Upper lobe of left lung (tissue), 6 donors: ENCODE measurements around the gene NAPB. TPM values are rescaled to one million over a fixed set of nuclear protein-coding genes. Genes with fewer than 3 reads are reported as not detected.
"Not testable (repeated sequence)": the region's sequence is repeated elsewhere in the genome, so short reads cannot be mapped to it uniquely, and the experiment has no call there.

Source experiments
- ATAC-seq, 2 donors: fragments of 200-7000 bp; cut with Tn5 transposase; one replicate each; pipeline ENCODE4 v1.9.1; 2022; ENCODE audit warnings: mild to moderate bottlenecking in 2 of 2, moderate library complexity in 2 of 2; ENCODE audit not compliant: low FRiP score in 2 of 2
- DNase-seq, 2 donors: peaks; one replicate each; pipeline ENCODE4 v3.0.0-alpha.2; 2019 to 2020
- H3K27ac ChIP-seq, 4 donors: fragments of 200-600 bp; sonication (generic); one replicate each; pipeline ENCODE4 v1.5.1; 2016 to 2019
- H3K27me3 ChIP-seq, 4 donors: fragments of 200-600 bp; sonication (generic); one replicate each; pipeline ENCODE4 v1.5.1; 2017 to 2019
- H3K36me3 ChIP-seq, 4 donors: fragments of 200-600 bp; sonication (generic); one replicate each; pipeline ENCODE4 v1.5.1; 2016 to 2019
- H3K4me1 ChIP-seq, 4 donors: fragments of 200-600 bp; sonication (generic); one replicate each; pipeline ENCODE4 v1.5.1; 2018 to 2019
- H3K4me3 ChIP-seq, 4 donors: fragments of 200-600 bp; sonication (generic); one replicate each; pipeline ENCODE4 v1.5.1; 2017 to 2019; ENCODE audit warnings: mild to moderate bottlenecking in 2 of 4, moderate library complexity in 1 of 4
- H3K9me3 ChIP-seq, 4 donors: fragments of 200-600 bp; sonication (generic); one replicate each; pipeline ENCODE4 v1.5.1; 2018 to 2019
- EP300 ChIP-seq, 4 donors: sonication (generic); formaldehyde crosslinking; IDR thresholded peaks; one replicate each; pipeline ENCODE4 v1.5.1; 2017; ENCODE audit warnings: antibody characterized with exemption in 4 of 4, control low read depth in 2 of 4
- POLR2A ChIP-seq, 4 donors: fragments of 450-650 bp; IDR thresholded peaks; one replicate each; pipeline ENCODE4 v1.5.1; 2016 to 2017; ENCODE audit warnings: antibody characterized with exemption in 4 of 4, mild to moderate bottlenecking in 2 of 4
- POLR2AphosphoS5 ChIP-seq, 2 donors: sonication (generic); formaldehyde crosslinking; IDR thresholded peaks; one replicate each; pipeline ENCODE4 v1.5.1; 2017; ENCODE audit warnings: antibody characterized with exemption in 2 of 2
- WGBS, 2 donors: methylation state at CpG; one replicate each; pipeline ENCODE4 v1.1.5; 2017 to 2018; 5-methylcytosine and 5-hydroxymethylcytosine counted together
- total RNA-seq, 6 donors: library from RNA; depleted of rRNA in 4 of 6; stranded (reverse); fragments of >200 nt in 4 of 6; gene quantifications; one replicate each; pipeline versions ENCODE4 v1.1.0 to v1.2.1, GENCODE V29; 2016 to 2021
- TF ChIP-seq, protein P1 (sequence below), 6 experiments: fragments of 450-650 bp in 4 of 6; fragments of 200-600 bp in 2 of 6; sonication (generic) in 2 of 6; IDR thresholded peaks; one replicate each; pipeline ENCODE4 v1.5.1; 2016 to 2019; ENCODE audit warnings: antibody characterized with exemption in 6 of 6
- donor health status: DM: no; HTN: no; CAD: no; lungs with moderate emphysema.
- donor health status: DM: no; HTN: yes; CAD: no; lungs with severe emphysema.

NAPB gene
- total RNA-seq, result 10 to 100 TPM in 5 of 6 donors, 1 to 10 TPM in 1; 9.7 to 27.7 (median 11.1) TPM

DNA sequence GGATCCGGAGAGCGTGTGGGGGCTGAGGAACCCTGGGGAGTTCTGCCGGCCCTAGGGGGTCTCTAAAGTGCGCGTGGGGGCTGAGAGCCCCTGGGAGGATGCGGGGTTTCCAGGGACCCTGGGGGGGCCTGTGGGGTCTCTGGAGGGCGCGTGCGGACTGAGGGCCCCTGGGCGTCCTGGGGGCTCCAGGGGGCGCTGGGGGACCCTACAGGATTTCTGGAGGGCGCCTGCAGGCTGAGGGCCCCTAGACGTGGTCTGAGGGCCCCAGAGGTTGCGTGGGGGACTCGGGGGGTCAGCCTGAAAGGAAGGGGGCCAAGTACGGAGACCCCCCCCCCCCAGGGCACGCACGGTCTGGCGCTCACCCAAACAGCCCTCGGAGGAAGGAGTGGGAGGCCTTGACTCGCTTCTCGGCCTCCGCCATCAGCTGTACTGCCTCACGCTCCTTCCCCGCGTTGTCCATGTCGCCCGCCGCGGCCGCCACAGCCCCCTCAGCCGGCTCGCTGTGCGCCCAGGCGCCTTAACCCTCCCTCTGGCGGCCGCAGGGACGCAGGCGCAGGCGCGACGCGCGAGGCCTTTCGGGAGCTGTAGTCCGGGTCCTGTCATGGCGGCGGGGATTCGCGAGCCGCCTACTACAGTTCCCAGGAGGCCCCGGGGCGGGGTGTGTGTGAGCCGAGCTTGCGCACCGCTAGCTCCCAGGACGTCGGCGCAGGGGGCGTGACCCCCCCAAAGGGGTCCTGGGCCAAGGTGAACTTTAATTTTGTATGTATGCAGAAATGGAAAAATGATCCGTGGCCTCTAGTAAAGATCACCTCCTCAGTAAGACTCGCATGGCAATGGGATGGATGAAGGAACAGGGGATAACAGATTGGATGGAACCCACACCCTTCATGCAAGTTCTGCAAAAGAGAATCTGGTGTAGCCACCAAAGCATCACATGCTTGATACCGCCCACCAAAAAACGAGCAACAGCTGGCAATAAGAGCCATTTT, at the start of gene NAPB:
Gene NAPB, minus strand, starts transcription at position 546 of the 989 bp plus-strand sequence. Its CDS starts 86 bp downstream, at position 460.
- TF ChIP-seq POLR2AphosphoS5 (IDR thresholded peaks at IDR 0.05) (peak; percentile 92 to 97), EP300 (IDR thresholded peaks at IDR 0.05) (peak in 1 of 4 donors; percentile 33), POLR2A (IDR thresholded peaks at IDR 0.05) (peak in 3 of 4 donors; percentile 80 to 93 (median 90))
- TF ChIP-seq, protein P1, sequence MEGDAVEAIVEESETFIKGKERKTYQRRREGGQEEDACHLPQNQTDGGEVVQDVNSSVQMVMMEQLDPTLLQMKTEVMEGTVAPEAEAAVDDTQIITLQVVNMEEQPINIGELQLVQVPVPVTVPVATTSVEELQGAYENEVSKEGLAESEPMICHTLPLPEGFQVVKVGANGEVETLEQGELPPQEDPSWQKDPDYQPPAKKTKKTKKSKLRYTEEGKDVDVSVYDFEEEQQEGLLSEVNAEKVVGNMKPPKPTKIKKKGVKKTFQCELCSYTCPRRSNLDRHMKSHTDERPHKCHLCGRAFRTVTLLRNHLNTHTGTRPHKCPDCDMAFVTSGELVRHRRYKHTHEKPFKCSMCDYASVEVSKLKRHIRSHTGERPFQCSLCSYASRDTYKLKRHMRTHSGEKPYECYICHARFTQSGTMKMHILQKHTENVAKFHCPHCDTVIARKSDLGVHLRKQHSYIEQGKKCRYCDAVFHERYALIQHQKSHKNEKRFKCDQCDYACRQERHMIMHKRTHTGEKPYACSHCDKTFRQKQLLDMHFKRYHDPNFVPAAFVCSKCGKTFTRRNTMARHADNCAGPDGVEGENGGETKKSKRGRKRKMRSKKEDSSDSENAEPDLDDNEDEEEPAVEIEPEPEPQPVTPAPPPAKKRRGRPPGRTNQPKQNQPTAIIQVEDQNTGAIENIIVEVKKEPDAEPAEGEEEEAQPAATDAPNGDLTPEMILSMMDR (IDR thresholded peaks at IDR 0.05), result peak; percentile 60 to 96 (median 93)
- ATAC-seq (peak; percentile 99 to 100), DNase-seq (peak; percentile 97 to 99)
- no peaks in the 10 kb centered on the region for H3K27me3 ChIP-seq
- no peaks in the 10 kb centered on the region for H3K9me3 ChIP-seq
- H3K36me3 ChIP-seq, result no peaks in the 10 kb centered on the region
- peaks cover 13 to 17% (median 14%) of the 10 kb centered on the region in 4 donors for H3K4me1 ChIP-seq
- 0 to 1% methylated on average over 28 to 31 of the region's 64 CpGs for WGBS, 2 donors
- H3K4me3 ChIP-seq, result peak within 1 kb of the TSS; percentile 59 to 95 (median 88)
- H3K27ac ChIP-seq, result peak within 1 kb of the TSS; percentile 87 to 96 (median 93)

GRCh38 chr20:23466961-23467360, 45.7 kb upstream of the NAPB start:
- ATAC-seq, result not testable (repeated sequence)

GRCh38 chr20:23461180-23461579, 39.9 kb upstream of the NAPB start:
- ATAC-seq, result no peak
- no peaks in the 10 kb centered on the region for H3K36me3 ChIP-seq
- H3K27me3 ChIP-seq, result no peaks in the 10 kb centered on the region
- no peaks in the 10 kb centered on the region for H3K4me1 ChIP-seq
- TF ChIP-seq, protein P1 (IDR thresholded peaks at IDR 0.05), result no peak
- no peak for TF ChIP-seq POLR2A (IDR thresholded peaks at IDR 0.05)
- TF ChIP-seq EP300 (IDR thresholded peaks at IDR 0.05), result no peak
- no peak for TF ChIP-seq POLR2AphosphoS5 (IDR thresholded peaks at IDR 0.05)
- H3K9me3 ChIP-seq, result peaks cover 0 to 6% (median 4%) of the 10 kb centered on the region in 4 donors
- WGBS, 2 donors, result 46 to 91% methylated on average over 1 of the region's 1 CpG
- no peak overlapping the region for H3K4me3 ChIP-seq
- DNase-seq, result no peak
- no peak overlapping the region for H3K27ac ChIP-seq

More at GRCh38 chr20:23466961-23467360, 45.7 kb upstream of the NAPB start:
- H3K36me3 ChIP-seq, H3K4me1 ChIP-seq, H3K4me3 ChIP-seq, H3K27ac ChIP-seq, H3K27me3 ChIP-seq, DNase-seq: not testable (repeated sequence)
- WGBS, 2 donors, result 90 to 92% methylated on average over 3 of the region's 3 CpGs
- peaks cover 0 to 23% (median 18%) of the 10 kb centered on the region in 4 donors for H3K9me3 ChIP-seq

DNA sequence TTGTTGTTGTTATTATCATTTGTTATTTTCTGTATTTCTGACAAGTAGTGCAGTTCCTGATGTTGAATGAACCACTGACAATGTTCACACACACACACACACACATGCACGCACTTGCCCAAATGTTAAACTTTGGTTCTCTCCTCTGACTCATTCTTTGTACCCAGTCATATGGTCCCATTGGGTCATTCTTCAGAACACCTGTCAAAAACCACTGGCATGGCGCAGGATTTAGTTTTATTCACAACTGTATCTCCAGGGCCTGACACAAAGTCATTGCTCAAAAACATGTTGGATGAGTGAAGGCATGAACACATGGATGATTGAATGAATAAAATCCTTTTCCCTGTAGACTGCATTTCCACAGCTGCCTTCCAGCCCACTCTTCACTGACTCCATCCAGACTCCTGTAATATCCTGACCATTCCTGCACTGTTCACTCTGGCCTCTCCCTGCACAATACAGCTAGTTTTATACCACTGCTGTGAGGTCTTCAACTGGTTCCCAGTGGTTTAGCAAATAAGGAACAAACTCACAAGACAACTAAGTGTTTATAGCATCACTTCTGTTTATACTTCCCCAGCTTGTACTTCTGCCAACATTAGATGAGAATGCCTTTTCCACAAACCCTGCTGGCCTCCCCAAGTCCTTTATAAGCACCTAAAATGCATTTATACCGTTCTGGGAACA, 38.3 kb upstream of the NAPB start:
- Histone ChIP-seq H3K9me3 (no peaks in the 10 kb centered on the region), H3K4me1 (no peaks in the 10 kb centered on the region), H3K27me3 (no peaks in the 10 kb centered on the region), H3K27ac (no peak overlapping the region), H3K4me3 (no peak overlapping the region), H3K36me3 (no peaks in the 10 kb centered on the region)
- TF ChIP-seq POLR2AphosphoS5 (IDR thresholded peaks at IDR 0.05), result no peak
- DNase-seq, result no peak
- ATAC-seq, result no peak
- WGBS, 2 donors, result 69 to 75% methylated on average over 3 of the region's 3 CpGs

DNA sequence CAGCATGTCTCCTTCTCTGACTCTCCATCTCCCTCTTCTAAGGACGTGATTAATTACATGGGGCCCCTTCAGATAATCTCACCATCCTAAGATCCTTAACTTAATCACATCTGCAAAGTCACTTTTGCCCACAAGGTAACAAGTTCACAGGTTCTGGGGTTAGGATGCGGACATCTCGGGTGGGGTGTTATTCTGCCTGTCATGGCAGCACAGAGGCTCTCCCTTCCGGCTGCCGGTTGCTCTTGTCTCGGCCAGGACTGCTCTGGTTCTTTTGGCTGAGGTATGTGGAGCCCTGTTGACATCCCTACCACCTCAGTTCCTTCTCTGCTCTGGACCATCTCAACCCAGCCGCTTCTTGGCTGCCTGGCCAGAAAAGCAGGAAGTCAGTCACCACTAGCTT, 35.6 kb upstream of the NAPB start:
- H3K27me3 ChIP-seq, result no peaks in the 10 kb centered on the region
- WGBS, 2 donors, result 80 to 88% methylated on average over 7 of the region's 7 CpGs
- no peaks in the 10 kb centered on the region for H3K36me3 ChIP-seq
- ATAC-seq (peak in 1 of 2 donors; percentile 9), DNase-seq (no peak)
- TF ChIP-seq POLR2AphosphoS5 (IDR thresholded peaks at IDR 0.05) (no peak), POLR2A (IDR thresholded peaks at IDR 0.05) (no peak), EP300 (IDR thresholded peaks at IDR 0.05) (no peak)
- TF ChIP-seq, protein P1 (IDR thresholded peaks at IDR 0.05), result no peak
- no peaks in the 10 kb centered on the region for H3K9me3 ChIP-seq
- no peaks in the 10 kb centered on the region for H3K4me1 ChIP-seq
- H3K27ac ChIP-seq, result no peak overlapping the region
- no peak overlapping the region for H3K4me3 ChIP-seq
